Measurements from ENCODE around the gene OXGR1.
"Not testable (repeated sequence)": the region's sequence is repeated elsewhere in the genome, so short reads cannot be mapped to it uniquely, and the experiment has no call there.

The OXGR1 gene

DNA sequence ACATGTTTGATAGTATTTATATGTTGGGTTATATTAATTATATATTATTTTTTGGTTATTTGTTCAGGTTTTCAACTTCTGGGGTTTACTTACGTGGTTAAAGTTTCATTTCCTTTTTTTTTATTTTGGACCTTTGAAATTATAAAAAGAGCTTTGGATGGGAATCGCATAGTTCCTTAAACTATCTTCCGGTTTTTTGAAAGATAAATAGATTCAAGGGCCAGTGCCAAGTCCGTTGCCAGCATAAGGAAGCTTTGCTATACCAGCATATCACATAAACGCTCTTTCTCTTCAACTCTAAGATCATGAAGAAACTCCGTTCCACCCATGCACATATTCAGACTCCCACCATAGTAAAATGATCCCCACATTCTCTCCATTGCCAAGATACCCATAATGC lies 7.4 kb upstream of the OXGR1 start:
- no peak for DNase-seq (ENCODE audit: low read depth in 1 of 2, low spot score in 1 of 2)
- no peak for TF ChIP-seq JUND (IDR thresholded peaks at IDR 0.05; ENCODE audit: low read depth)
- in situ Hi-C loops (cut with HindIII; ENCODE audit: low pct_unique_long_range_greater_than_20kb, low sequenced_read_pairs) = no loop called here

DNA sequence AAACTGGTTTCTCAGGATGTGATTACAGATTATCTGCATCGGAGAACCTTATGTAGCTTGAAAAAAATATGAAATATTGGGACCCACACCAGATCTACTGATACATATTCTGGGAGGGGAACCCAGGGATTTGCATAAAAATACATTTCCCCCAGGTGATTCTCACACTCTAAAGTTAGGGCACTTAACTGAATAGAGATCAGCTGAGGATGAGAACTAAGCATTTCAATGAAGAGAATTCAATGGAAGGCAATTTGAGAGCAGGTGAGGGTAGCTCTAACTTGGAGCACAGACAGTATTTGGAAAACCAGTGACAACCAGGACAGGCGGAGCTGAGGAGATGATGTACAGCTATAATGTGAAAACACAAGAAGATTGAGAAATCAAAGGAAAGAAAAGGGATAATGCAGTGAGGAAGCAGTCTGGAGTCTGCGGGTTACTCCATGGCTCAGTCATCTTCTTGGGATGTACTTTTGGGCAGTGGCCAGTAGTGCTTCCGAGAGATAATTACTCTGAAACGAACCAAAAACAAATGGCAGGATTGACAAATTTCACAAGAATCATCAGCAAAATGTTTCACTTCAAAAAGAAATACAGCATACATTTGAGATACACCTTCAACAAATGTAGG lies 6.1 kb upstream of the OXGR1 start:
- no peak for TF ChIP-seq JUND (IDR thresholded peaks at IDR 0.05; ENCODE audit: low read depth)
- in situ Hi-C loops (cut with HindIII; ENCODE audit: low pct_unique_long_range_greater_than_20kb, low sequenced_read_pairs) = no loop called here
- DNase-seq (ENCODE audit: low read depth in 1 of 2, low spot score in 1 of 2) = no peak

DNA sequence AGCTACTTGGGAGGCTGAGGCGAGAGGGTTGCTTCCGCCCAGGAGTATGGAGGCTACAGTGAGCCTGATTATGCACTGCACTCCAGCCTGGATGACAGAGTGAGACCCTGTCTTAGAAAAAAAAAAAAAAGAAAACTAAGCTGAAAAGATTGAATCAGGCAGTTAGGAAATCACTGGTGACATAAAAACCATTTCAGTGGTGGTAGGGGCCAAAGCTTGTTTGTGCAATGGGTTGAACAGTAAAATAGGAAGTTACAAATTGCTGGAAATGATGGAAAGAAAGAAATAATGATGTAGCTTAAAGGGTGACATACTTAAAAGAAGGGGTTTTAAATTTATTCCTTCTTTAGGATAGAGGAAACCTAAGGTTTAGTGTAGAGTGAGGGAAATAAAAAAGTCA lies 4.8 kb upstream of the OXGR1 start:
- TF ChIP-seq JUND (IDR thresholded peaks at IDR 0.05; ENCODE audit: low read depth) = no peak
- in situ Hi-C loops (cut with HindIII; ENCODE audit: low pct_unique_long_range_greater_than_20kb, low sequenced_read_pairs) = no loop called here
- no peak for DNase-seq (ENCODE audit: low read depth in 1 of 2, low spot score in 1 of 2)

GRCh38 chr13:96998051-96998450 lies 3.8 kb upstream of the OXGR1 start:
- no peak for DNase-seq (ENCODE audit: low read depth in 1 of 2, low spot score in 1 of 2)
- TF ChIP-seq JUND (IDR thresholded peaks at IDR 0.05; ENCODE audit: low read depth) = no peak
- in situ Hi-C loops (cut with HindIII; ENCODE audit: low pct_unique_long_range_greater_than_20kb, low sequenced_read_pairs) = no loop called here

DNA sequence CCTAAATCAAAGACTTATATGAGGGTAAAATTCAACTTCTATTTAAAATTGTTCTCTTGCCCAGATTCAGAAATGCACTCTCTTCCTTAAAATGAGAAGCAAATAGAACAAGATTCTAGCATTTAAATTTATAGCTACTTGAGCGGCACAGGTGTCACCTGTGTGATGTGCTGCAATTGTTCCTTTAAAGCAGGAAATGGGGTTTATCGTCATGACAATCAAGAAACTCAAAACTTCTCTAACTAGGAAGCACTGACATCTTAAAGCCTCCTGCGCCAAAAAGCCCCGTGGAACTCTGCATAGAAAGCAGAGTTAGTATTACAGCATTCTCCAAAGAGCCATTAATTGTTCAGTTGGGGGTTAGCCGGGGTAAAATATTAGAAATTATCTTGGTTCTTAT lies 2.6 kb upstream of the OXGR1 start:
- DNase-seq (ENCODE audit: low read depth in 1 of 2, low spot score in 1 of 2) = no peak
- in situ Hi-C loops (cut with HindIII; ENCODE audit: low pct_unique_long_range_greater_than_20kb, low sequenced_read_pairs) = no loop called here
- TF ChIP-seq JUND (IDR thresholded peaks at IDR 0.05; ENCODE audit: low read depth) = no peak

GRCh38 chr13:96996107-96996506 lies 1.8 kb upstream of the OXGR1 start:
- in situ Hi-C loops (cut with HindIII; ENCODE audit: low pct_unique_long_range_greater_than_20kb, low sequenced_read_pairs) = no loop called here
- DNase-seq (ENCODE audit: low read depth in 1 of 2, low spot score in 1 of 2) = no peak
- no peak for TF ChIP-seq JUND (IDR thresholded peaks at IDR 0.05; ENCODE audit: low read depth)

GRCh38 chr13:96994858-96995243 lies 575 bp upstream of the OXGR1 start:
- no peak for TF ChIP-seq JUND (IDR thresholded peaks at IDR 0.05; ENCODE audit: low read depth)
- in situ Hi-C loops (cut with HindIII; ENCODE audit: low pct_unique_long_range_greater_than_20kb, low sequenced_read_pairs) = no loop called here
- DNase-seq (ENCODE audit: low read depth in 1 of 2, low spot score in 1 of 2) = no peak

- peak in 1 of 2 experiments; percentile 15 for DNase-seq (ENCODE audit: low read depth in 1 of 2, low spot score in 1 of 2)
- in situ Hi-C loops (cut with HindIII; ENCODE audit: low pct_unique_long_range_greater_than_20kb, low sequenced_read_pairs) = no loop called here
- no peak for TF ChIP-seq JUND (IDR thresholded peaks at IDR 0.05; ENCODE audit: low read depth)
Measured at GRCh38 chr13:96993634-96994016, 651 bp downstream of the OXGR1 start.

- TF ChIP-seq JUND (IDR thresholded peaks at IDR 0.05; ENCODE audit: low read depth) = no peak
- in situ Hi-C loops (cut with HindIII; ENCODE audit: low pct_unique_long_range_greater_than_20kb, low sequenced_read_pairs) = no loop called here
Measured at GRCh38 chr13:96992633-96993032, 1.6 kb downstream of the OXGR1 start.

GRCh38 chr13:96991072-96991471 lies 3.2 kb downstream of the OXGR1 start:
- in situ Hi-C loops (cut with HindIII; ENCODE audit: low pct_unique_long_range_greater_than_20kb, low sequenced_read_pairs) = no loop called here
- no peak for DNase-seq (ENCODE audit: low read depth in 1 of 2, low spot score in 1 of 2)
- no peak for TF ChIP-seq JUND (IDR thresholded peaks at IDR 0.05; ENCODE audit: low read depth)

More at GRCh38 chr13:96992633-96993032, 1.6 kb downstream of the OXGR1 start:
- no peak for DNase-seq (ENCODE audit: low read depth in 1 of 2, low spot score in 1 of 2)

GRCh38 chr13:96988441-96988840 lies 5.8 kb downstream of the OXGR1 start:
- DNase-seq (ENCODE audit: low read depth in 1 of 2, low spot score in 1 of 2) = no peak
- in situ Hi-C loops (cut with HindIII; ENCODE audit: low pct_unique_long_range_greater_than_20kb, low sequenced_read_pairs) = no loop called here
- TF ChIP-seq JUND (IDR thresholded peaks at IDR 0.05; ENCODE audit: low read depth) = no peak

GRCh38 chr13:96984051-96984508 lies 10.2 kb downstream of the OXGR1 start:
- in situ Hi-C loops (cut with HindIII; ENCODE audit: low pct_unique_long_range_greater_than_20kb, low sequenced_read_pairs) = no loop called here
- no peak for TF ChIP-seq JUND (IDR thresholded peaks at IDR 0.05; ENCODE audit: low read depth)
- peak; percentile 38 to 92 for DNase-seq (ENCODE audit: low read depth in 1 of 2, low spot score in 1 of 2)

DNA sequence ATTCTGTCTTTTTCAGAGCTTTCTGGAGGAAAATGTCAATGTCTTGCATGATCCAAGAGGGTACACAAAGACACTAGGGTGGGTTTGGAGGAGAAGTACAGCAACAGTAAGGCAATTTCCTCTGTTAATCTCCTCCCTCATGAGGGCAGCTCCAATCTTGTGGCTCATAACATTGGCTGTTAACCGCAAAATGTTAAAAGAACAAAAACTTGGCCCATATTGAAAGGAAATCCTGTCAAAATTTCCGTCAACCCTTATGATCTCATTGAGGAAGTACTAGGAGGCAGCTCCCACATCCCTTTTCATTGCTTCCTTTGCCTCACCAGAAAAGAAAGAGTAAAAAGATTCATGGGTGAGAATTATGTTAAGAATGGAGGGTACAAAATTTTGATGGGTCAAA lies 11.6 kb downstream of the OXGR1 start:
- TF ChIP-seq JUND (IDR thresholded peaks at IDR 0.05; ENCODE audit: low read depth) = no peak
- in situ Hi-C loops (cut with HindIII; ENCODE audit: low pct_unique_long_range_greater_than_20kb, low sequenced_read_pairs) = no loop called here
- DNase-seq (ENCODE audit: low read depth in 1 of 2, low spot score in 1 of 2) = no peak

- in situ Hi-C loops (cut with HindIII; ENCODE audit: low pct_unique_long_range_greater_than_20kb, low sequenced_read_pairs); DNase-seq (ENCODE audit: low read depth in 1 of 2, low spot score in 1 of 2): not testable (repeated sequence)
Measured at GRCh38 chr13:96979861-96980260, 14.4 kb downstream of the OXGR1 start.
